Sigmoid colon (tissue), 3 donors: ENCODE results near the gene CRYGA.

ENCODE experiments used
- CTCF ChIP-seq, 4 experiments: fragments of 450-650 bp in 3 of 4; fragments of 200-600 bp in 1 of 4; IDR thresholded peaks; one replicate each; pipeline ENCODE4 v1.5.1; 2016 to 2019; ENCODE audit warnings: antibody characterized with exemption in 4 of 4, mild to moderate bottlenecking in 3 of 4, moderate library complexity in 2 of 4
- POLR2A ChIP-seq, 2 donors: fragments of 450-650 bp; IDR thresholded peaks; one replicate each; pipeline ENCODE4 v1.6.1; 2016; ENCODE audit warnings: antibody characterized with exemption in 2 of 2, mild to moderate bottlenecking in 2 of 2, moderate library complexity in 2 of 2

DNA sequence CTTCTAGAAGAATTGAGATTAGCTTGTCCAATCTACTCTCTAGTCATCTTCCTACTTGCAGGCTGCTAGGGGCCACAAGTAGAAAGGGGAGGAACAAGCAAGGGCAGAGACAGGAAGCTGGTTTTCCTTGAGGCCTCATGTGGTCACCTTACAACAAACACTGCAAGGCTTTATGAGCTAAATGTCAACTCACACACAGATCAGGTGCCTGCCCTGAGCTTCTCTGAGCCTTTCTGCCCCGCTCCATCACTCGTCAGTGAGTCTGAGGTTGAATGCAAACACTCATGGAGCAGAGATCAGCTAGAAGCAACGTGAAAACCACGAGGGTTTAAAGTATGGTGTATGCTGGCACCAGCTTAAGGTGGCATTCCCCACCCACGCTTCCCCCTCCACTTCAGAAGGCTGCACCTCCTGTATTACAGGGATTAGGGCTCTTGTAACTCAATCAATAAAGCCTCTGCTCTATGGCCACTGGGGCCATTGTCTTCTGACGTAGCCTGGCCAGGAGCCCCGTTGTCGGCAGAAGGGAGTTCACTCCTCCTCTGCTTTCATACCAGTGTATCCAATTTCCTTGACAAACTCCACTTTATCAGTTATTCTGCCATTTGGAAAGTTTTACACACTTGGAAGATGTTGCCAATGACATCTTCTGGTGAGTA, 28.3 kb downstream of the CRYGA start:
- TF ChIP-seq POLR2A (IDR thresholded peaks at IDR 0.05), result no peak
- no peak for TF ChIP-seq CTCF (IDR thresholded peaks at IDR 0.05)
